ENCODE measurements around the gene PIP5KL1.

GRCh38 chr9:127884427-127884911 lies 46.1 kb downstream of the PIP5KL1 start:
- no peak for TF ChIP-seq CTCF (IDR thresholded peaks at IDR 0.05; ENCODE audit: low read depth, low read length)
- no peak for TF ChIP-seq EZH2phosphoT487 (IDR thresholded peaks at IDR 0.05; ENCODE audit: low read depth)

Measured in OCI-LY3 (cell line).